Mucosa of descending colon (tissue), 3 donors: ENCODE data around the gene HAGH. TPM values are rescaled to one million over a fixed set of nuclear protein-coding genes. Genes with fewer than 3 reads are reported as not detected.

Experiments
- ATAC-seq: fragments of 200-7000 bp; cut with Tn5 transposase; one replicate; pipeline ENCODE4 v1.9.1; 2020; ENCODE audit warnings: mild to moderate bottlenecking, moderate library complexity
- DNase-seq, 3 donors: peaks; one replicate each; pipeline ENCODE4 v3.0.0-alpha.2; 2020
- H3K36me3 ChIP-seq: fragments of 200-600 bp; one replicate; pipeline ENCODE4 v1.8.0; 2021; ENCODE audit warnings: low read depth, mild to moderate bottlenecking
- H3K4me1 ChIP-seq: fragments of 200-600 bp; one replicate; pipeline ENCODE4 v1.8.0; 2021; ENCODE audit warnings: low read depth, mild to moderate bottlenecking
- H3K4me3 ChIP-seq: fragments of 200-600 bp; one replicate; pipeline ENCODE4 v1.8.0; 2021; ENCODE audit warnings: mild to moderate bottlenecking
- H3K9me3 ChIP-seq: fragments of 200-600 bp; one replicate; pipeline ENCODE4 v1.8.0; 2021; ENCODE audit warnings: mild to moderate bottlenecking
- intact Hi-C, 2 donors: fragments of 100-400 bp; cut with DNase I in 1 of 2; cut with micrococcal nuclease in 1 of 2; formaldehyde crosslinking; loops; one replicate each; pipeline versions ENCODE4 v1.11.0 to v1.11.1; 2022; cut with DNase I, micrococcal nuclease
- total RNA-seq, 3 donors: library from RNA; stranded (reverse); fragmentation: NEBNext Ultra II Directional in 2 of 3; extraction: Animal tissue kit (Norgen Biotek cat#: 25700) in 2 of 3; gene quantifications; one replicate each; pipeline versions ENCODE4 v1.2.1 to v1.2.4, GENCODE V29; 2021 to 2023
- TF ChIP-seq, protein P1 (sequence below): fragments of 200-600 bp; IDR thresholded peaks from one replicate; pipeline ENCODE4 v1.8.0; 2022; ENCODE audit warnings: antibody characterized with exemption, mild to moderate bottlenecking
- donor health status: DM: no; HTN: no; CAD: no; lungs with moderate emphysema.
- donor health status: DM: no; HTN: no; CAD: no.
- donor health status: DM: no; HTN: yes; CAD: no.

The HAGH gene
- total RNA-seq, 3 donors from 2014 or later, result 63.4 to 94.8 (median 68.0) TPM

- H3K36me3 ChIP-seq, result peaks cover 5% of the 10 kb centered on the region
- no peaks in the 10 kb centered on the region for H3K9me3 ChIP-seq
- H3K4me1 ChIP-seq, result no peaks in the 10 kb centered on the region
Observed at GRCh38 chr16:1815461-1815860, 11.2 kb downstream of the HAGH start.

GRCh38 chr16:1812732-1813163, 13.9 kb downstream of the HAGH start:
- peaks cover 5% of the 10 kb centered on the region for H3K36me3 ChIP-seq
- intact Hi-C loops, result no loop called here
- ATAC-seq, result peak; percentile 96
- no peaks in the 10 kb centered on the region for H3K4me1 ChIP-seq
- TF ChIP-seq, protein P1, sequence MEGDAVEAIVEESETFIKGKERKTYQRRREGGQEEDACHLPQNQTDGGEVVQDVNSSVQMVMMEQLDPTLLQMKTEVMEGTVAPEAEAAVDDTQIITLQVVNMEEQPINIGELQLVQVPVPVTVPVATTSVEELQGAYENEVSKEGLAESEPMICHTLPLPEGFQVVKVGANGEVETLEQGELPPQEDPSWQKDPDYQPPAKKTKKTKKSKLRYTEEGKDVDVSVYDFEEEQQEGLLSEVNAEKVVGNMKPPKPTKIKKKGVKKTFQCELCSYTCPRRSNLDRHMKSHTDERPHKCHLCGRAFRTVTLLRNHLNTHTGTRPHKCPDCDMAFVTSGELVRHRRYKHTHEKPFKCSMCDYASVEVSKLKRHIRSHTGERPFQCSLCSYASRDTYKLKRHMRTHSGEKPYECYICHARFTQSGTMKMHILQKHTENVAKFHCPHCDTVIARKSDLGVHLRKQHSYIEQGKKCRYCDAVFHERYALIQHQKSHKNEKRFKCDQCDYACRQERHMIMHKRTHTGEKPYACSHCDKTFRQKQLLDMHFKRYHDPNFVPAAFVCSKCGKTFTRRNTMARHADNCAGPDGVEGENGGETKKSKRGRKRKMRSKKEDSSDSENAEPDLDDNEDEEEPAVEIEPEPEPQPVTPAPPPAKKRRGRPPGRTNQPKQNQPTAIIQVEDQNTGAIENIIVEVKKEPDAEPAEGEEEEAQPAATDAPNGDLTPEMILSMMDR, result peak; percentile 37
- no peaks in the 10 kb centered on the region for H3K9me3 ChIP-seq
- no peak overlapping the region for H3K4me3 ChIP-seq
- DNase-seq, result peak; percentile 76 to 80 (median 79)

More at GRCh38 chr16:1815461-1815860, 11.2 kb downstream of the HAGH start:
- intact Hi-C loops, result no loop called here
- DNase-seq (no peak), ATAC-seq (no peak)
- H3K4me3 ChIP-seq, result no peak overlapping the region
- TF ChIP-seq, protein P1, result no peak

- intact Hi-C loops, result no loop called here
- TF ChIP-seq, protein P1, result no peak
- Histone ChIP-seq H3K4me1 (no peaks in the 10 kb centered on the region), H3K9me3 (no peaks in the 10 kb centered on the region), H3K36me3 (no peaks in the 10 kb centered on the region), H3K4me3 (no peak overlapping the region)
- no peak for ATAC-seq
- no peak for DNase-seq
Observed at GRCh38 chr16:1810536-1810935, 16.1 kb downstream of the HAGH start.

DNA sequence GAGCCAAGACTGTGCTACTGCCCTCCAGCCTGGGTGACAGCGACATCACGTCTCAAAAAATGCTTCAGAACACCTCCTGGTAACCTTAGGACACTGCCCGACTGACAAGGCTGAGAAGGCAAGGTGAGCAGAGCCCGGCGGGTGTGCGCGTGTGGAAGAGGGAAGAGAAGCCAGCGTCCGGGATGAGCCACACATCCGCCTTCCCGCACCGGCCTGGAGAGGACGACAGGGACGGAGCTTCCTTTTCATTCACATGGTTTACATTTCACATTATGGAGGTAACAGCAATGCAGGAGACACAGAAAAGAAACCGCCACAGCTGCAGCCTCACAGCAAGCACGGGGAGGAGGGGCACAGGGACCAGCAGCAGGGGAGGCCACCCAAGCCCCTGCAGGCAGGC, 16.5 kb downstream of the HAGH start:
- intact Hi-C loops, result no loop called here

GRCh38 chr16:1809281-1809801, 17.3 kb downstream of the HAGH start:
- DNase-seq (peak in 2 of 3 donors; percentile 51 to 54), ATAC-seq (peak; percentile 63)

More for the DNA sequence above, 16.5 kb downstream of the HAGH start:
- ATAC-seq (no peak), DNase-seq (no peak)
- Histone ChIP-seq H3K4me3 (no peak overlapping the region), H3K36me3 (no peaks in the 10 kb centered on the region), H3K9me3 (no peaks in the 10 kb centered on the region), H3K4me1 (no peaks in the 10 kb centered on the region)
- TF ChIP-seq, protein P1, result no peak

More at GRCh38 chr16:1809281-1809801, 17.3 kb downstream of the HAGH start:
- Histone ChIP-seq H3K36me3 (no peaks in the 10 kb centered on the region), H3K4me3 (no peak overlapping the region), H3K4me1 (no peaks in the 10 kb centered on the region), H3K9me3 (no peaks in the 10 kb centered on the region)
- TF ChIP-seq, protein P1, result no peak
- intact Hi-C loops, result no loop called here
